SK-N-MC (cell line): ENCODE measurements around the gene ANKRD31.
"Not testable (repeated sequence)": the region's sequence is repeated elsewhere in the genome, so short reads cannot be mapped to it uniquely, and the experiment has no call there.

Experiments
- DNase-seq: peaks from one replicate; pipeline ENCODE4 v3.0.0-alpha.2; 2011; ENCODE audit warnings: low read depth, low spot score
- H3K27ac ChIP-seq: fragments of 200-600 bp; sonication (generic); 2 replicates; pipeline ENCODE4 v1.5.1; 2016; ENCODE audit warnings: mixed run types
- H3K36me3 ChIP-seq: fragments of 200-600 bp; sonication (generic); 2 replicates; pipeline ENCODE4 v1.6.1; 2017; ENCODE audit warnings: antibody characterized with exemption, low read length, mixed read lengths; ENCODE audit not compliant: insufficient read depth
- H3K4me3 ChIP-seq: fragments of 200-600 bp; sonication (generic); 2 replicates; pipeline ENCODE4 v1.5.1; 2016
- H3K9ac ChIP-seq: fragments of 200-600 bp; sonication (generic); 2 replicates; pipeline ENCODE4 v1.8.0; 2017; ENCODE audit warnings: mixed run types, mixed read lengths; ENCODE audit not compliant: insufficient read length
- H3K9me3 ChIP-seq: fragments of 200-600 bp; sonication (generic); 2 replicates; pipeline ENCODE4 v1.6.1; 2017; ENCODE audit warnings: low read depth, mild to moderate bottlenecking, antibody characterized with exemption, low read length, moderate library complexity, mixed read lengths
- EZH2 ChIP-seq: fragments of 200-600 bp; sonication (generic); IDR thresholded peaks from one replicate; pipeline ENCODE4 v1.6.1; 2017; ENCODE audit warnings: antibody characterized with exemption
- FOXP2 ChIP-seq: optimal IDR thresholded peaks from 2 replicates; pipeline ENCODE3; 2011; ENCODE audit warnings: mild to moderate bottlenecking, moderate library complexity; ENCODE audit not compliant: insufficient read depth; ENCODE audit errors: extremely low read length, control extremely low read depth
- POLR2AphosphoS5 ChIP-seq: IDR thresholded peaks from 2 replicates; pipeline ENCODE4 v1.6.1; 2012; ENCODE audit warnings: mild to moderate bottlenecking, low read depth, low read length, borderline replicate concordance

ANKRD31 gene

DNA sequence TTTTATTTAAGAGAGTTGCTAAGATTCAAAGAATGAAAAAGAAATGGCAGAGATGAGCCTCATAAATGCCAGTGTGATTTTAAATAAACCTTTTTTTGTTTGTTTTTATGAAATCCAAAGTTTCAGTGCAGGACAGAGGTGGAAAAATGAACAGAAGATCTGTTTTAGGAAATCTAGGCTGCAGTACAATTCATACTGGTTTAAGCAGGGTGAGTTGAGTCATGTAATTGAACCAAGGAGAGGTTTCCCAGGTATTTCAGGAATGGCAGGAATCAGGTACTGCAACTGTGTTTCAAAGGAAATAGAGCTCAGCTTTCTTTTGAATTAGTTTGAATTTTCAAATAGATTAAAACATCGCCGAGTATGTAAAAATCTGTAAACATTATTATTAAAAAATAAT is 3.0 kb upstream of the ANKRD31 start:
- Histone ChIP-seq H3K36me3 (no peaks in the 10 kb centered on the region), H3K4me3 (no peak overlapping the region), H3K27ac (no peak overlapping the region), H3K9me3 (no peaks in the 10 kb centered on the region), H3K9ac (no peak overlapping the region)
- TF ChIP-seq FOXP2 (no peak), EZH2 (no peak), POLR2AphosphoS5 (no peak)
- DNase-seq: no peak

DNA sequence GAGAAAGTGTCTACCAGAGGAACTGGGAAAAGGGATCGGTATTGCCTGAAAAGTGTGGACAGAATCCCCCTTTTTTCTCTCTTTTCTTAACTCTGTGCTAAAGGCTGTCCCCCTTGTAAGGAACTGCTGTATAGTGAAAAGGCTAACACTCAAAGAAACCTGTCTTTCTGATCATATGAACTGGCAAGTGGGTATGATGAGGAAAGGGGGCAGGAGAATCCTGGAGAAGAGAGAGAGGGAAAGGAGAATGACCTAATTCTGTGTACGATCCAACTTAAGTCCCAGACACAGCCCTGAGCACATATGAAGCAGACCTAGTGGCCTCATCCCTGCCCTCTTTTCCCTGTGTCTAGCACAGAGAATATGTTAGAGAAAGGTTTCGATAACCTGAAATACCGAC is 967 bp downstream of the ANKRD31 start:
- Histone ChIP-seq H3K9ac (no peak overlapping the region), H3K4me3 (no peak overlapping the region), H3K27ac (no peak overlapping the region), H3K36me3 (no peaks in the 10 kb centered on the region), H3K9me3 (no peaks in the 10 kb centered on the region)
- no peak for DNase-seq
- TF ChIP-seq POLR2AphosphoS5 (no peak), EZH2 (no peak), FOXP2 (no peak)

DNA sequence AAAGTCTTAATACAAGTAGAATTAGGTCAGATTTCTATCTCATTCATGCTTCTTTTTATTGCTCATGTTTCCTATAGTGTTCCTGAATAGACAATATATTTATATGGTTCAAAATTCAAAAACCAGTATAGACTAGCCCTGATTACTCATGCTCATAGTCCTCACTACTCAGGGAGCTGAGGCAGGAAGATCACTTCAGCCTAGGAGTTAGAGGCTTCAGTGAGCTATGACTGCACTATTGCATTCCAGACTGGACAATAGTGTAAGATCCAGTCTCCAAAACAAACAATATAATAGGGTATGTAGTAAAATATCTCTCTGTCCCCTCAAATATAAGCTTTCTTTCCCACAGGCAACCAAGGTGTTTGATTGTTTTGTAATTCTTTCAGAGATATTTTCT is 2.4 kb downstream of the ANKRD31 start:
- Histone ChIP-seq H3K36me3 (no peaks in the 10 kb centered on the region), H3K9me3 (no peaks in the 10 kb centered on the region), H3K9ac (no peak overlapping the region), H3K27ac (no peak overlapping the region), H3K4me3 (no peak overlapping the region)
- TF ChIP-seq FOXP2 (no peak), POLR2AphosphoS5 (no peak), EZH2 (no peak)
- DNase-seq: no peak

DNA sequence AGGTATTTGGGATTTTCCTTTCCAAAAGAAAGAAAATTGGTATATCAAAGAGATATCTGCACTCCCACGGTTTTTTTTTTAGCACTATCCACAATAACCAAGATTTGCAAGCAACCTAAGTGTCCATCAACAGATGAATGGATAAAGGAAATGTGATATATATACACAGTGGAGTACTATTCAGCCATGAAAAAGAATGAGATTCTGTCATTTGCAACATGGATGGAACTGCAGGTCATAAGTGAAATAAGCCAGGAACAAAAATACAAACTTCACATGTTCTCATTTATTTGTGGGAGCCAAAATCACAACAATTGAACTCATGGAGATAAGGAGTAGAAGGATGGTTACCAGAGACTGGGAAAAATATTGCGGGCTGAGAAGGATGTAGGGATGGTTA is 9.8 kb downstream of the ANKRD31 start:
- Histone ChIP-seq H3K9me3 (no peaks in the 10 kb centered on the region), H3K4me3 (no peak overlapping the region), H3K36me3 (no peaks in the 10 kb centered on the region), H3K9ac (no peak overlapping the region), H3K27ac (no peak overlapping the region)
- TF ChIP-seq FOXP2 (no peak), POLR2AphosphoS5 (no peak), EZH2 (no peak)
- no peak for DNase-seq

DNA sequence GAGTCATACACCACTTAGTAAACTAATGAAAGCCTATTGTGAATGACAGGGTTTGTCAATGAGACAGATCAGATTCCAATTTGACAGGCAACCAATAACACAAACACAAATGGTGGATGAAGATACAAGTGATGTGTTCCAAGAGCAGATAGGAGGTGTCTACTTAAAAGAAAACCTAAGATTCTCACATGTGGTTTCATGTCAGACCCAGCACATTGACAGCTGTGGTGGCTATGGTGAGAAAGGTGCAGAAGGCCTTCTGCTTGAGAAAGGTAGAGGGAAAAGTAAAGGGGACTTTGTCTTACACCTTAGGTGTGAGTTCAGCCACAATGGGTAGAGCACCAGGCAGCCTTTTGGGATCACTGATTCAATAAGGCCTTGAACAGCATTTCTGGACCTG is 11.2 kb downstream of the ANKRD31 start:
- no peak overlapping the region for H3K4me3 ChIP-seq
- TF ChIP-seq FOXP2 (no peak), POLR2AphosphoS5 (no peak), EZH2 (no peak)
- H3K9ac ChIP-seq: no peak overlapping the region
- no peaks in the 10 kb centered on the region for H3K36me3 ChIP-seq
- DNase-seq: no peak
- no peak overlapping the region for H3K27ac ChIP-seq
- no peaks in the 10 kb centered on the region for H3K9me3 ChIP-seq

DNA sequence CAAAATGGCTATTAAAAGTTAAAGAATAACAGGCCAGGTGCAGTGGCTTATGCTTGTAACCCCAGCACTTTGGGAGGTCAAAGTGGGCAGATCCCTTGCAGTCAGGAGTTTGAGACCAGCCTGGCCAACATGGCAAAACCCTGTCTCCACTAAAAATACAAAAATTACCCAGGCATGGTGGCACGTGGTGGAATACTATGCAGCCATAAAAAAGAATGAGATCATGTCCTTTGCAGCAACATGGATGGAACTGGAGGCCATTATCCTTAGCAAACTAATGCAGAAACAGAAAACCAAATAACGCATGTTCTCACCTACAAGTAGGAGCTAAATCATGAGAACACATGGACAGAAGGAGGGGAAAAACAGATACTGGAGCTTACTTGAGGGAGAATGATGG is 15.9 kb downstream of the ANKRD31 start:
- not testable (repeated sequence) for H3K36me3 ChIP-seq, DNase-seq, H3K4me3 ChIP-seq, H3K27ac ChIP-seq, H3K9ac ChIP-seq, H3K9me3 ChIP-seq

DNA sequence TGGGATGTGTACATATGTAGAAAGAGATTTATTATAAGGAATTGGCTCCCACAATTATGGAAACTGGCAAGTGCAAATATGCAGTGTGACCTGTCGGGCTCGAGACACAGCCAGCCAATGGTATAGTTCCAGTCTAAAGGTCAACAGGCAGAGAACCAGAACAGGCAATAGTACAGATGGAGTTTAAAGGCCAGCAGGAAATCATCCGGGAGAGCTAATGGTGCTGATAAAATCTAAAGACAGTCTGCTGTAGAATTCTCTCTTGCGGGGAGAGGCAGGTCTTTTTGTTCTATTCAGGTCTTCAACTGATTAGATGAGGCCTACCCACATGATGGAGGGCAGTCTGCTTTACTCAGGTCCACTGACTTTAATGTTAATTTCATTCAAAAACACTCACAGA is 21.8 kb downstream of the ANKRD31 start:
- Histone ChIP-seq H3K9me3 (no peaks in the 10 kb centered on the region; the same call in 1 of the 2 replicates), H3K27ac (no peak overlapping the region), H3K36me3 (no peaks in the 10 kb centered on the region), H3K9ac (no peak overlapping the region), H3K4me3 (no peak overlapping the region)
- DNase-seq: no peak
- TF ChIP-seq EZH2: no peak

DNA sequence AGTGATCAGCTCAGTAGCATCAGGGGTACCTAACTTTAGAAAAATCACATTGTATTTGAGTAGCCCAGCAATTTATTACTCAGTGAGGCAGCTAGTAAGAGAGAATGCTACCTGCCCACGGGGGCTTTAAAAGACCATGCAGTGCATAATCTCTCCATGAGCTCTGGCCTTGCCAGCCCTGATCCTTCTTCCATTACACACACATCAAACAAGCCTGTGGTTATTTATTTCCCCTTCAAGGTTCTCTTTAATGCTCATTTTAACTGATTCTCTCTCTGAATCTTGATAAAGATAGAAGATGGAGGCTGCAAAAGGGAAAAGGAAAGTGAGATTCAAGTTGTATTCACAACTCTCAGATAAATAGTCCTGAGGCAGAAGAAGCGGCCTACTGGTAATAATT is 22.3 kb downstream of the ANKRD31 start:
- H3K27ac ChIP-seq: no peak overlapping the region
- H3K36me3 ChIP-seq: no peaks in the 10 kb centered on the region
- no peak for DNase-seq
- no peak for TF ChIP-seq EZH2
- no peak for TF ChIP-seq POLR2AphosphoS5
- no peak for TF ChIP-seq FOXP2
- H3K4me3 ChIP-seq: no peak overlapping the region
- H3K9me3 ChIP-seq: no peaks in the 10 kb centered on the region; the same call in 1 of the 2 replicates
- no peak overlapping the region for H3K9ac ChIP-seq

DNA sequence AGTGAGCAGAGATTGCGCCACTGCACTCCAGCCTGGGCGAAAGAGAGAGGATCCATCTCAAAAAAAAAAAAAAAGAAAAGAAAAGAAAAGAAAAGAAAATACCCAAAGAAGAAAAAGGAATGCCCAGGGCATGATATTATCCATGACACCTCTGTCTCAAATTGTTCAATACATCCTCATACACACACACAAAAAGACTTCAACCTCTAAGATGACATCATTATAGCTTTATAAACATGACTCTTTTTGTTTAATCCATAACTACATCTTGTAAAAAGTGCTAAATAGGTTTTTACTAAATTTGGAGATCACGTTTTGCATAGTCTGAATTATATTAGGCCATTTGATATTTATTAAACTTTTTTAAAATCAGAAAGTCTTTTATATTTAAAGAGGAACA is 33.1 kb downstream of the ANKRD31 start:
- TF ChIP-seq EZH2 (no peak), POLR2AphosphoS5 (no peak), FOXP2 (no peak)
- Histone ChIP-seq H3K9ac (no peak overlapping the region), H3K27ac (no peak overlapping the region), H3K9me3 (no peaks in the 10 kb centered on the region), H3K4me3 (no peak overlapping the region), H3K36me3 (no peaks in the 10 kb centered on the region)
- no peak for DNase-seq
